ENCODE measurements around the gene ARSK.
A peak's percentile ranks its signal among the peaks of the same experiment; 100 is the strongest.

ARSK gene

DNA sequence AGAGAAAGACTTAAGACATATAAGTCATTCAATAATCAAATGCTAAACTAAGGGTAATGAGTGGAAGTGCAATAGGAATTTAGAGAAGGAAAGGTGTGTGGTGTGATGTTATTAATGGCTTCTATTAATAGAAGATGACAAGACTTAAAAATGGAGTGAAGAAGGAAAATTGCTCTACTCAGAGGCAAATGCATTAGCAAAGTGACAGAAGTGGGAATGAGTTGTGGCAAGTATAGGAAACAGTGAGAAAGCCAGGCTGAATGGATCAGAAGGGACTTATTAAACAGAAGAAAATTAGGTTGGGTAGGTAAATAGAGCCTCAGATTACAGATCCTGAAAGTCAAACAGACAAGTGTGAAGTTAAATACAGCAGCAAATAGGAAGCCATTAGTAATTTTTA lies 5.9 kb upstream of the ARSK start:
- peaks cover 7% of the 10 kb centered on the region for H3K36me3 ChIP-seq (ENCODE audit: control insufficient read depth, insufficient read depth, low read length)
- H3K4me3 ChIP-seq (replicated peaks; ENCODE audit: low read depth, low read length) = no peak overlapping the region
- TF ChIP-seq, protein P1, sequence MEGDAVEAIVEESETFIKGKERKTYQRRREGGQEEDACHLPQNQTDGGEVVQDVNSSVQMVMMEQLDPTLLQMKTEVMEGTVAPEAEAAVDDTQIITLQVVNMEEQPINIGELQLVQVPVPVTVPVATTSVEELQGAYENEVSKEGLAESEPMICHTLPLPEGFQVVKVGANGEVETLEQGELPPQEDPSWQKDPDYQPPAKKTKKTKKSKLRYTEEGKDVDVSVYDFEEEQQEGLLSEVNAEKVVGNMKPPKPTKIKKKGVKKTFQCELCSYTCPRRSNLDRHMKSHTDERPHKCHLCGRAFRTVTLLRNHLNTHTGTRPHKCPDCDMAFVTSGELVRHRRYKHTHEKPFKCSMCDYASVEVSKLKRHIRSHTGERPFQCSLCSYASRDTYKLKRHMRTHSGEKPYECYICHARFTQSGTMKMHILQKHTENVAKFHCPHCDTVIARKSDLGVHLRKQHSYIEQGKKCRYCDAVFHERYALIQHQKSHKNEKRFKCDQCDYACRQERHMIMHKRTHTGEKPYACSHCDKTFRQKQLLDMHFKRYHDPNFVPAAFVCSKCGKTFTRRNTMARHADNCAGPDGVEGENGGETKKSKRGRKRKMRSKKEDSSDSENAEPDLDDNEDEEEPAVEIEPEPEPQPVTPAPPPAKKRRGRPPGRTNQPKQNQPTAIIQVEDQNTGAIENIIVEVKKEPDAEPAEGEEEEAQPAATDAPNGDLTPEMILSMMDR (IDR thresholded peaks at IDR 0.05; ENCODE audit: insufficient read depth, low read length, poor library complexity, severe bottlenecking) = no peak

DNA sequence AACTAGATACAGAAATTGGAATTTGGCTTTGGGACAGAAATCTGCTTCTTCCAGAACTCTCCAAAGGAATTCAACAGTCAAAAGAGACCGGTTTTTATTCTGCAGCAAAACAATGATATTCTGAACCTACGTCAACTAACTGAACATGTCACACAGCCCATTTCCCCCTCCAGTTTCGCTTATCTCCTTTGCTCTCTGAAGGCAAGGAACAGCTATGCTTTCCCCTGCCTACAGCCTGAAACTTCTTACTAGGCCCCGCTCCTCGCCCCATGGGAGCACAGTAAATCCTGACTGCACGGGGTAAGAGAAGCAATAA lies 612 bp upstream of the ARSK start:
- no peaks in the 10 kb centered on the region for H3K27me3 ChIP-seq (replicated peaks; ENCODE audit: control insufficient read depth, insufficient read depth, low read length)
- H3K36me3 ChIP-seq (ENCODE audit: control insufficient read depth, insufficient read depth, low read length) = no peaks in the 10 kb centered on the region
- peak overlapping the region; percentile 76 for H3K4me3 ChIP-seq (replicated peaks; ENCODE audit: low read depth, low read length)
- TF ChIP-seq, protein P1 (IDR thresholded peaks at IDR 0.05; ENCODE audit: insufficient read depth, low read length, poor library complexity, severe bottlenecking) = no peak
- DNase-seq (ENCODE audit: extremely low read depth, insufficient read length) = no peak

More for the DNA sequence above, 5.9 kb upstream of the ARSK start:
- no peak for DNase-seq (ENCODE audit: extremely low read depth, insufficient read length)
- H3K27me3 ChIP-seq (replicated peaks; ENCODE audit: control insufficient read depth, insufficient read depth, low read length) = no peaks in the 10 kb centered on the region

DNA sequence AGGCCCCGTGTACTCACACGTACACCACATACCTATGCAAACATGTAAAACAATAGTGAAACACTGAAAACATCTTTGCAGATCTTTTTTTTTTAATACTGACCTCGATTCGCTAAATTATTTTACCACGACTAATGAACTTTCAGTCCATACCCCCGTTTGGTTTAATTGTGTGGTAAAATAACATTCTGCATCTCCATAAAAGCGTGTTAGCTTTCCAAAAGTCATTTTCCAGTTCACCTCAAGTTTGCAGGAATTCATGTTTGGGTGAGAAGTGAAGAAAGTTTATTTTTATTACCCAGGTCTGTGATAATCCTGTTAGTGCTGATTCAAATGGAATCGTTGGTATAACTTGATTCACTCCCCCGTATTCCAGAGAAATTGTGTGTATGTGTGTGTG lies 652 bp downstream of the ARSK start:
- Histone ChIP-seq H3K4me3 (replicated peaks; ENCODE audit: low read depth, low read length) (peak overlapping the region; percentile 76), H3K36me3 (ENCODE audit: control insufficient read depth, insufficient read depth, low read length) (no peaks in the 10 kb centered on the region), H3K27me3 (replicated peaks; ENCODE audit: control insufficient read depth, insufficient read depth, low read length) (no peaks in the 10 kb centered on the region)
- no peak for DNase-seq (ENCODE audit: extremely low read depth, insufficient read length)
- TF ChIP-seq, protein P1 (IDR thresholded peaks at IDR 0.05; ENCODE audit: insufficient read depth, low read length, poor library complexity, severe bottlenecking) = no peak

DNA sequence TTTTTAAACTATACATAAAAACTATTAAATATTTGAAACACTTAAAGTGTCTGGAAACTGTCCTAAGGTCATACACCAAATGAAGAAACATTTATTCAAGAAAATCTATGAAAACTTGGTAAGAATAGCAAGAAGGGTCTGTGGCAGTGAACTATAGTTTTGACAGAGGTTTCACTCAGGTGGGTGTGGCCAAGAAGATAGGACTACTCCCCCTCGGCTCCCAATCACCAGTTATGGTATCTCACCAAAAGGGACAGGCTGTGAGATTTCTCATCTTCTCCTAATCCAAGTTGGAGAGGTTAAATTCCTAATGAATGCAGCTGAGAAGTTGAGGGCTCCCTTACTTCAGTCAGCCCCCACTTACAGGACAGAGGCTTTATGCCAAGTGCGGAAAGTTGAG lies 2.9 kb downstream of the ARSK start:
- H3K27me3 ChIP-seq (replicated peaks; ENCODE audit: control insufficient read depth, insufficient read depth, low read length) = no peaks in the 10 kb centered on the region
- H3K4me3 ChIP-seq (replicated peaks; ENCODE audit: low read depth, low read length) = no peak overlapping the region
- TF ChIP-seq, protein P1 (IDR thresholded peaks at IDR 0.05; ENCODE audit: insufficient read depth, low read length, poor library complexity, severe bottlenecking) = no peak
- no peak for DNase-seq (ENCODE audit: extremely low read depth, insufficient read length)
- H3K36me3 ChIP-seq (ENCODE audit: control insufficient read depth, insufficient read depth, low read length) = no peaks in the 10 kb centered on the region

DNA sequence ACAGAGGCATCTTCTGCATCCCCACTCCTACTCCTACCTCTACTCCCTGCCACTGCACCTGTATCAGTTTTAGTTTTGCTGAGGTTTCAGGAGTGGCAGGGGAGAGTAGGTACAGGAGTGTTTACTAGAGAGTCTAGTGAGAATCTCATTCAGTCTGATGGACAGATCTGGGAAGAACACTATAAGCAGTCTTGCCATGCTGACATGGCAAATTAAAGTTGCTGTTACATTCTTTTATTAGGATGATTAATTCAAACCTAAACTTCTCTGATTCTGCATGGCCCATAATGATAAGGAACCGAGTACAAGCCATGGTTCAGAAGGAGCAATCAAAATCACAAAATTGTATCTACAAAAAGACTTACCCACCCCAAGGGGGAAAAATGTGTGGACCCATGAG lies 7.4 kb downstream of the ARSK start:
- Histone ChIP-seq H3K36me3 (ENCODE audit: control insufficient read depth, insufficient read depth, low read length) (no peaks in the 10 kb centered on the region), H3K27me3 (replicated peaks; ENCODE audit: control insufficient read depth, insufficient read depth, low read length) (no peaks in the 10 kb centered on the region), H3K4me3 (replicated peaks; ENCODE audit: low read depth, low read length) (no peak overlapping the region)
- TF ChIP-seq, protein P1 (IDR thresholded peaks at IDR 0.05; ENCODE audit: insufficient read depth, low read length, poor library complexity, severe bottlenecking) = no peak
- DNase-seq (ENCODE audit: extremely low read depth, insufficient read length) = no peak

DNA sequence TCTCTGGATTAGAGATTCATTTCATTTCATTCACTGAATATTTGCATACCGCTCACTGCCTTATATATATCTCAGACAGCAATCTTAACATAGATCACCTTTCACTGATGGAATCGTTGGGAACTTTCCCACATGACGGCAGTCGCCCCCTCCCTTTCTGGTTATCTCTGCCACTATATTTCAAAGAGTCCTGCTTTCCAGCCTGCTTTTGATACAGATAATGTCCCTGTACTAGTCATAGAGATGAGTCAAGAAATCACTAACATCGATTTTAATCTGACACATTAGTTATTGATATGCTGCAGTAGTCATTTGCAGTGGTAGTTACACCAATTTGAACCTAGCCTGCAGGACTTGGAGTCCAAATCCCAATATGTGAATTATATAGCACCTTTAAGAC lies 8.5 kb downstream of the ARSK start:
- TF ChIP-seq, protein P1 (IDR thresholded peaks at IDR 0.05; ENCODE audit: insufficient read depth, low read length, poor library complexity, severe bottlenecking) = no peak
- DNase-seq (ENCODE audit: extremely low read depth, insufficient read length) = no peak
- Histone ChIP-seq H3K36me3 (ENCODE audit: control insufficient read depth, insufficient read depth, low read length) (no peaks in the 10 kb centered on the region), H3K27me3 (replicated peaks; ENCODE audit: control insufficient read depth, insufficient read depth, low read length) (no peaks in the 10 kb centered on the region), H3K4me3 (replicated peaks; ENCODE audit: low read depth, low read length) (no peak overlapping the region)

Data from GM06990 (cell line).